ENCODE results near the gene FAM174C.

The FAM174C gene

GRCh38 chr19:1286487-1287353, 11.4 kb downstream of the FAM174C start:
- no peak for DNase-seq (ENCODE audit: low spot score)

- no peak for DNase-seq (ENCODE audit: low spot score)
Observed at GRCh38 chr19:1287354-1288225, 12.3 kb downstream of the FAM174C start.

GRCh38 chr19:1288226-1288612, 12.9 kb downstream of the FAM174C start:
- no peak for DNase-seq (ENCODE audit: low spot score)

GRCh38 chr19:1288833-1289685, 13.7 kb downstream of the FAM174C start:
- DNase-seq (ENCODE audit: low spot score) = no peak

GRCh38 chr19:1289686-1290025, 14.3 kb downstream of the FAM174C start:
- DNase-seq (ENCODE audit: low spot score) = no peak

GRCh38 chr19:1290196-1290702, 14.9 kb downstream of the FAM174C start:
- no peak for DNase-seq (ENCODE audit: low spot score)

- DNase-seq (ENCODE audit: low spot score) = no peak
Observed at GRCh38 chr19:1290703-1291651, 15.6 kb downstream of the FAM174C start.

- no peak for DNase-seq (ENCODE audit: low spot score)
Observed at GRCh38 chr19:1291761-1292418, 16.6 kb downstream of the FAM174C start.

- DNase-seq (ENCODE audit: low spot score) = no peak
Observed at GRCh38 chr19:1292419-1293151, 17.3 kb downstream of the FAM174C start.

- DNase-seq (ENCODE audit: low spot score) = no peak
Observed at GRCh38 chr19:1293782-1294604, 18.7 kb downstream of the FAM174C start.

- no peak for DNase-seq (ENCODE audit: low spot score)
Observed at GRCh38 chr19:1294688-1295087, 19.4 kb downstream of the FAM174C start.

GRCh38 chr19:1295169-1296012, 20.1 kb downstream of the FAM174C start:
- no peak for DNase-seq (ENCODE audit: low spot score)

GRCh38 chr19:1296078-1296477, 20.7 kb downstream of the FAM174C start:
- no peak for DNase-seq (ENCODE audit: low spot score)

GRCh38 chr19:1296575-1297271, 21.4 kb downstream of the FAM174C start:
- DNase-seq (ENCODE audit: low spot score) = no peak

- DNase-seq (ENCODE audit: low spot score) = no peak
Observed at GRCh38 chr19:1298235-1298634, 22.9 kb downstream of the FAM174C start.

- DNase-seq (ENCODE audit: low spot score) = no peak
Observed at GRCh38 chr19:1299801-1300200, 24.5 kb downstream of the FAM174C start.

Measured in HuH-7 (cell line).